ENCODE measurements around the gene AIMP1. TPM values are rescaled to one million over a fixed set of nuclear protein-coding genes. Genes with fewer than 3 reads are reported as not detected.
A peak's percentile ranks its signal among the peaks of the same experiment; 100 is the strongest.

AIMP1 gene
- total and polyA plus RNA-seq, 2 of the 13 experiments (the other 11 are each of a cell fraction or from before 2014, with no cell fraction given), result 28.6 to 82.9 TPM

GRCh38 chr4:106315968-106316772 is at the start of gene AIMP1, which contains the start of gene TBCK (continued):
- TF ChIP-seq, protein P1, sequence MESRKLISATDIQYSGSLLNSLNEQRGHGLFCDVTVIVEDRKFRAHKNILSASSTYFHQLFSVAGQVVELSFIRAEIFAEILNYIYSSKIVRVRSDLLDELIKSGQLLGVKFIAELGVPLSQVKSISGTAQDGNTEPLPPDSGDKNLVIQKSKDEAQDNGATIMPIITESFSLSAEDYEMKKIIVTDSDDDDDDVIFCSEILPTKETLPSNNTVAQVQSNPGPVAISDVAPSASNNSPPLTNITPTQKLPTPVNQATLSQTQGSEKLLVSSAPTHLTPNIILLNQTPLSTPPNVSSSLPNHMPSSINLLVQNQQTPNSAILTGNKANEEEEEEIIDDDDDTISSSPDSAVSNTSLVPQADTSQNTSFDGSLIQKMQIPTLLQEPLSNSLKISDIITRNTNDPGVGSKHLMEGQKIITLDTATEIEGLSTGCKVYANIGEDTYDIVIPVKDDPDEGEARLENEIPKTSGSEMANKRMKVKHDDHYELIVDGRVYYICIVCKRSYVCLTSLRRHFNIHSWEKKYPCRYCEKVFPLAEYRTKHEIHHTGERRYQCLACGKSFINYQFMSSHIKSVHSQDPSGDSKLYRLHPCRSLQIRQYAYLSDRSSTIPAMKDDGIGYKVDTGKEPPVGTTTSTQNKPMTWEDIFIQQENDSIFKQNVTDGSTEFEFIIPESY (CRISPR knock-in tag; IDR thresholded peaks at IDR 0.05), result no peak
- TF ChIP-seq ZNF232 (CRISPR knock-in tag; IDR thresholded peaks at IDR 0.05; ENCODE audit: borderline replicate concordance), result peak; percentile 73
- TF ChIP-seq PAWR (CRISPR knock-in tag; IDR thresholded peaks at IDR 0.05; ENCODE audit: borderline replicate concordance), result no peak
- TF ChIP-seq, protein P2, sequence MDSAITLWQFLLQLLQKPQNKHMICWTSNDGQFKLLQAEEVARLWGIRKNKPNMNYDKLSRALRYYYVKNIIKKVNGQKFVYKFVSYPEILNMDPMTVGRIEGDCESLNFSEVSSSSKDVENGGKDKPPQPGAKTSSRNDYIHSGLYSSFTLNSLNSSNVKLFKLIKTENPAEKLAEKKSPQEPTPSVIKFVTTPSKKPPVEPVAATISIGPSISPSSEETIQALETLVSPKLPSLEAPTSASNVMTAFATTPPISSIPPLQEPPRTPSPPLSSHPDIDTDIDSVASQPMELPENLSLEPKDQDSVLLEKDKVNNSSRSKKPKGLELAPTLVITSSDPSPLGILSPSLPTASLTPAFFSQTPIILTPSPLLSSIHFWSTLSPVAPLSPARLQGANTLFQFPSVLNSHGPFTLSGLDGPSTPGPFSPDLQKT (CRISPR knock-in tag; IDR thresholded peaks at IDR 0.05; ENCODE audit: borderline replicate concordance), result no peak
- TF ChIP-seq, protein P3, sequence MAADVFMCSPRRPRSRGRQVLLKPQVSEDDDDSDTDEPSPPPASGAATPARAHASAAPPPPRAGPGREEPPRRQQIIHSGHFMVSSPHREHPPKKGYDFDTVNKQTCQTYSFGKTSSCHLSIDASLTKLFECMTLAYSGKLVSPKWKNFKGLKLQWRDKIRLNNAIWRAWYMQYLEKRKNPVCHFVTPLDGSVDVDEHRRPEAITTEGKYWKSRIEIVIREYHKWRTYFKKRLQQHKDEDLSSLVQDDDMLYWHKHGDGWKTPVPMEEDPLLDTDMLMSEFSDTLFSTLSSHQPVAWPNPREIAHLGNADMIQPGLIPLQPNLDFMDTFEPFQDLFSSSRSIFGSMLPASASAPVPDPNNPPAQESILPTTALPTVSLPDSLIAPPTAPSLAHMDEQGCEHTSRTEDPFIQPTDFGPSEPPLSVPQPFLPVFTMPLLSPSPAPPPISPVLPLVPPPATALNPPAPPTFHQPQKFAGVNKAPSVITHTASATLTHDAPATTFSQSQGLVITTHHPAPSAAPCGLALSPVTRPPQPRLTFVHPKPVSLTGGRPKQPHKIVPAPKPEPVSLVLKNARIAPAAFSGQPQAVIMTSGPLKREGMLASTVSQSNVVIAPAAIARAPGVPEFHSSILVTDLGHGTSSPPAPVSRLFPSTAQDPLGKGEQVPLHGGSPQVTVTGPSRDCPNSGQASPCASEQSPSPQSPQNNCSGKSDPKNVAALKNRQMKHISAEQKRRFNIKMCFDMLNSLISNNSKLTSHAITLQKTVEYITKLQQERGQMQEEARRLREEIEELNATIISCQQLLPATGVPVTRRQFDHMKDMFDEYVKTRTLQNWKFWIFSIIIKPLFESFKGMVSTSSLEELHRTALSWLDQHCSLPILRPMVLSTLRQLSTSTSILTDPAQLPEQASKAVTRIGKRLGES (CRISPR knock-in tag; IDR thresholded peaks at IDR 0.05; ENCODE audit: borderline replicate concordance), result no peak
- TF ChIP-seq PHF8 (CRISPR knock-in tag; IDR thresholded peaks at IDR 0.05), result peak; percentile 81
- TF ChIP-seq ZC3H13 (CRISPR knock-in tag; IDR thresholded peaks at IDR 0.05), result no peak
- TF ChIP-seq ZNF331 (CRISPR knock-in tag; IDR thresholded peaks at IDR 0.05), result no peak
- TF ChIP-seq ZNF747 (CRISPR knock-in tag; IDR thresholded peaks at IDR 0.05; ENCODE audit: borderline replicate concordance), result peak; percentile 3; the same call in 1 of the 2 replicates
- TF ChIP-seq ZNF530 (CRISPR knock-in tag; IDR thresholded peaks at IDR 0.05; ENCODE audit: low read depth), result no peak
- TF ChIP-seq ZNF281 (CRISPR knock-in tag; IDR thresholded peaks at IDR 0.05; ENCODE audit: borderline replicate concordance), result no peak
- no peak for TF ChIP-seq ZNF713 (CRISPR knock-in tag; IDR thresholded peaks at IDR 0.05)
- TF ChIP-seq MXD4 (CRISPR knock-in tag; IDR thresholded peaks at IDR 0.05), result peak; percentile 52
- TF ChIP-seq, protein P4, sequence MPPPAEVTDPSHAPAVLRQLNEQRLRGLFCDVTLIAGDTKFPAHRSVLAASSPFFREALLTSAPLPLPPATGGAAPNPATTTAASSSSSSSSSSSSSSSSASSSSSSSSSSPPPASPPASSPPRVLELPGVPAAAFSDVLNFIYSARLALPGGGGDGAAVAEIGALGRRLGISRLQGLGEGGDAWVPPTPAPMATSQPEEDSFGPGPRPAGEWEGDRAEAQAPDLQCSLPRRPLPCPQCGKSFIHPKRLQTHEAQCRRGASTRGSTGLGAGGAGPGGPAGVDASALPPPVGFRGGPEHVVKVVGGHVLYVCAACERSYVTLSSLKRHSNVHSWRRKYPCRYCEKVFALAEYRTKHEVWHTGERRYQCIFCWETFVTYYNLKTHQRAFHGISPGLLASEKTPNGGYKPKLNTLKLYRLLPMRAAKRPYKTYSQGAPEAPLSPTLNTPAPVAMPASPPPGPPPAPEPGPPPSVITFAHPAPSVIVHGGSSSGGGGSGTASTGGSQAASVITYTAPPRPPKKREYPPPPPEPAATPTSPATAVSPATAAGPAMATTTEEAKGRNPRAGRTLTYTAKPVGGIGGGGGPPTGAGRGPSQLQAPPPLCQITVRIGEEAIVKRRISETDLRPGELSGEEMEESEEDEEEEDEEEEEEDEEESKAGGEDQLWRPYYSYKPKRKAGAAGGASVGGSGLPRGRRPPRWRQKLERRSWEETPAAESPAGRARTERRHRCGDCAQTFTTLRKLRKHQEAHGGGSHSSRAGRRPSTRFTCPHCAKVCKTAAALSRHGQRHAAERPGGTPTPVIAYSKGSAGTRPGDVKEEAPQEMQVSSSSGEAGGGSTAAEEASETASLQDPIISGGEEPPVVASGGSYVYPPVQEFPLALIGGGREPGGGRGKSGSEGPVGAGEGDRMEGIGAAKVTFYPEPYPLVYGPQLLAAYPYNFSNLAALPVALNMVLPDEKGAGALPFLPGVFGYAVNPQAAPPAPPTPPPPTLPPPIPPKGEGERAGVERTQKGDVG (CRISPR knock-in tag; IDR thresholded peaks at IDR 0.05; ENCODE audit: borderline replicate concordance), result peak; percentile 60; the same call in 1 of the 2 replicates
- TF ChIP-seq, protein P5, sequence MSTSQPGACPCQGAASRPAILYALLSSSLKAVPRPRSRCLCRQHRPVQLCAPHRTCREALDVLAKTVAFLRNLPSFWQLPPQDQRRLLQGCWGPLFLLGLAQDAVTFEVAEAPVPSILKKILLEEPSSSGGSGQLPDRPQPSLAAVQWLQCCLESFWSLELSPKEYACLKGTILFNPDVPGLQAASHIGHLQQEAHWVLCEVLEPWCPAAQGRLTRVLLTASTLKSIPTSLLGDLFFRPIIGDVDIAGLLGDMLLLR (CRISPR knock-in tag; IDR thresholded peaks at IDR 0.05), result no peak

All from HepG2 (cell line).